ENCODE measurements around the gene JPH3.

The JPH3 gene

GRCh38 chr16:87697792-87698191 is 95.5 kb downstream of the JPH3 start:
- no peak for DNase-seq (ENCODE audit: low spot score)

DNA sequence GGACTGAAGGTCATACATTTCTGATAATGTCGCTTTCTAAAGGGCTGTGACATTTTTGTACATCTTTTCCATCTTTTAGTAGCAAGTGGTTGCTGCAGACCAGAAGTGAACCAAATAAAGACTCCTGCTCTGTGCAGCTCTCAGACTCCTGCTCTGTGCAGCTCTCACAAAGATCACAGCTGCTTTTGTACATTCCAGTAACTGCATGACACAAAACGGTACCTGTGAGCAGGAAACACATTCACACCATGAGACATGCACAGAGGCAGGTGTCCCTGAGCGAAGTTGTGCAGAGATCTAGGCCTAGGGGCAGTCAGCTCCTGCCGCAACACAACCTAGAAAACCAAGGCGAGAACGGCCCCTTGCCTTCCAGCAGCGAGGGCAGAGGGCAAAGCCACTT is 95.9 kb downstream of the JPH3 start:
- DNase-seq (ENCODE audit: low spot score) = no peak

- DNase-seq (ENCODE audit: low spot score) = no peak
These were observed 96.4 kb downstream of the JPH3 start for GRCh38 chr16:87698676-87699199.

DNA sequence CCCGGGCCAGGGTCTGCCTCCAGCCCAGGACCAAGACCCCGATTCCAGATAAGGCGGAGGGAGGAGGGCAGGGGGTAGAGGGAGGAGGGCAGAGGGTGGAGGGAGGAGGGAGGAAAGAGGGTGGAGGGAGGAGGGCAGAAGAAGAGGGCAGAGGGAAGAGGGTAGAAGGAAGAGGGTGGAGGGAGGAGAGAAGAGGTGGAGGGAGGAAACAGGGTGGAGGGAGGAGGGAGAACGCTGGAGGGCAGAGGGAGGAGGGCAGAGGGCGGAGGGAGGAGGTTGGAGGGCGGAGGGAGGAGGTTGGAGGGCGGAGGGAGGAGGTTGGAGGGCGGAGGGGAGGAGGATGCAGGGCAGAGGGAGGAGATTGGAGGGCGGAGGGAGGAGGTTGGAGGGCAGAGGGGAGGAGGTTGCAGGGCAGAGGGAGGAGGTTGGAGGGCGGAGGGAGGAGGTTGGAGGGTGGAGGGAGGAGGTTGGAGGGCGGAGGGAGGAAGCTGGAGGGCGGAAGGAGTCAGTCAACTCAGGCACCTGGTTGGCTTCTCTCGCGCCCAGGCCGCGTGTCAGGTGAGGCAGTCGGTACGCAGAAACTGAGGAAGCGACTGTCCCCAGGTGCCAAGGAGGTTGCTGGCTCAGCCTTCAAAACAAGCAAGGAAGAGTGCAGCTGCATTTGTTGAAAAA is 98.2 kb downstream of the JPH3 start:
- DNase-seq (ENCODE audit: low spot score) = no peak

DNA sequence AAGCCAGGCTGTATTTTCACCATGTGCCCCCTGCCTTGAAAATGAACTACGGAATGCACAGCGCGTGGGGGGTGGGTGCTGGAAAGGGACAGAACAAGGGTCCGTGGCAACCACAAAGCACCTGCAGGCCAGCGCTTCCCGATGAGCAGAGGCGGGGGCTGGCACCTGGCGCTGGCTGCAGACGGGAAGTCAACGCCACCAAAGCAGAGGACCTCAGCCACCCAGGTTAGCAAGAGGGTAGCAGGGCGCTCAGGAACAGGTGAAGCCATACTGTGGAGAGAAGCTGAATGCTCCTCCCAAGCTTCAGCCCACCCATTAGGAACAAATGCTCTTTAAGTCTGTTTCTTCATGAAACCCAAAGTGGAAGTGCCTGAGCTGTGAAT is 98.8 kb downstream of the JPH3 start:
- no peak for DNase-seq (ENCODE audit: low spot score)

GRCh38 chr16:87701505-87701921 is 99.2 kb downstream of the JPH3 start:
- DNase-seq (ENCODE audit: low spot score) = no peak

DNA sequence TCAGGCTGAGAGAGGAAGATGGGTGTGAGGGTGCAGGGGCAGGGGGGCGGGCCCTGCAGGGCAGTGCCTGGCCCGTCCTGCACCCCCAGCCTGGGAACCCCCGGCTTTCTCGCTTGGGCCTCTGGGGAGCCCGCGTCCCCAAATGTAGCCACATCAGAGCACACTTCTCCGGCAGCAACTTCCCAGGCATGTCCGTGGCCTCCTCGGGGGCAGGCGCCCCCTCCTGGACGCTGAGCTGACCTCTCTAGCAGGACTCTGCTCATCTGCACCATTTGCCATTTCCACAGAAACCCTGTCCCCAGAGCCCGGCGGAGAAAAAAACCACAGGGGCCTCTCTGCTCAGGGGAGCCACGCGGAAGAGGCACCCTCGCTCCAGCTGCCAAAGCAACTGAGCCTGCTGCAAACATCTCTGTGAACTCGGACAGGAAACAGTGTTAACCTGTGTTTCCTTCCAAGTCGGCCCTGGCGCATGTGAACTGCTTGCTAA is 100.1 kb downstream of the JPH3 start:
- no peak for DNase-seq (ENCODE audit: low spot score)

GRCh38 chr16:87703071-87703470 is 100.8 kb downstream of the JPH3 start:
- DNase-seq (ENCODE audit: low spot score) = no peak

DNA sequence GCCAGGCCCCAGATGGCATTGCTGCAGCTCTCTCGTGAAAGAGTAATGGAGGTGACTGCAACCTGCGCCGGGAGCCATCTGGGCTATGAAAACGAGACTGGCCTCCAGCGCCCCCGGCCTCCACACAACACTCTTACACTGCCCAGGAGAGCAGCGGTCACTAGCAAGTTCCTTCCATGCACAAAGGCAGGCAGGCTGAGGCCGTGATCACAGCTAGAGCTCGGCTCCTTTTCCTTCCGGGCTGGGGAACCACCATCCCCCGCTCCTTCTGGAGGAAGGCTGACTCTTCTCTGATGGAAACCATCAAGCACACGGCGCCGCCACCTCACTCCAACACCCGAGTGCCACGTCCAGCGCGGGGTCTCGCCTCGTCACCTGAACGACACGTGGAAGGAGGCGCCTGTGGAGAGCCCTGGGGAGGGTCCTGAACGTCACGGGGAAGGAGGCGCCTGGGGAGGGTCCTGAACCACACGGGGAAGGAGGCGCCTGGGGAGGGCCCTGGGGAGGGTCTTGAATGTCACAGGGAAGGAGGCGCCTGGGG is 101.6 kb downstream of the JPH3 start:
- no peak for DNase-seq (ENCODE audit: low spot score)

DNA sequence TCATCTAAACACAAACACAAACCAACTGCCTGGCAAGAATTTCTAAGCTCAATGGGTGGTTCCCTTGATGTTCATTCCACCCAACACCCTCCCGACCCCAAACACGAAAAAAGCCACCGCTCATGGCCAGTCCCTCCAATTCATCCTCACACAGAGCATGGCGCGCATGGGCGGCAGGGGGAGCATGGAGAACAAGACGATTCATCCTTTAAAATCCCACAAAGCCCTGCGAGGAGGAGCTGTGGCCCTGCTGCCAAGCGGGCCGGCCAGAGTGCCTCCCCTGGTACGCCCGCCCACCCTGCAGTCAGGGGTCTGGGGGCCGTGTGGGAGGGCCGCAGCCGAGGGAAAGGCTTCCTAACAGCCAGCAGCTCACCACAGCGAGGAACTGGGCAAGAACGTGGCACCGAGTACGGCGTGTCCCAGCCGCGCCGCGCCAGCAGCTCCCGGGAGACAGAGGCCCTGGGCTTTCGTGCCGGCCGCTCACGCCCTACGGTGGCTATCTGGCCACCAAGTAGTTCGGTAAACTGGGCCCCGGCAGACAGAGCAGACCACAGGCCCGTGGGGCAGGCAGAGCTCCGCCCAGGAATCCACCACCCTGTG is 102.5 kb downstream of the JPH3 start:
- DNase-seq (ENCODE audit: low spot score) = peak; percentile 72

- no peak for DNase-seq (ENCODE audit: low spot score)
These were observed 103.5 kb downstream of the JPH3 start for GRCh38 chr16:87705771-87706277.

GRCh38 chr16:87706278-87707000 is 104.1 kb downstream of the JPH3 start:
- no peak for DNase-seq (ENCODE audit: low spot score)

- no peak for DNase-seq (ENCODE audit: low spot score)
These were observed 104.8 kb downstream of the JPH3 start for GRCh38 chr16:87707097-87707496.

- no peak for DNase-seq (ENCODE audit: low spot score)
These were observed 105.6 kb downstream of the JPH3 start for GRCh38 chr16:87707714-87708580.

GRCh38 chr16:87708881-87709638 is 106.8 kb downstream of the JPH3 start:
- no peak for DNase-seq (ENCODE audit: low spot score)

DNA sequence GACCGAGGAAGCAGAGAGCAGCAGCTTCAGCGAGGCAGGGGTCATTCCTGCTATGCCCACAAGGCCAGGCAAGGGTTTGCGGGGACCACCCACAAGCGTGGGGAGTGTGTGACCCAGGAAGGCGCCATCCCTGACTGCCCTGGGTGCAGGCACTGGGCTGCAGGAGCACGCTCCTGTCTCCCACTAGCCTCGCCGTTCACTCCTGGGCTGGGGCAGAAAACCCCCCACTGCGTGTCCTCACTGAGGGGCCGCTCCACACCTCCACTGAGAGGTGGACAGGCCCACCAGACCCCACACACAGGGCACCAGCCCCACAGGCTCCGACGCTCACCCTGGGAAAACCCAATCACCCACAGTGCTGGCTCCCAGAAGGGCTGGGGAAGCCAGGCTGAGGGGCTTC is 107.4 kb downstream of the JPH3 start:
- DNase-seq (ENCODE audit: low spot score) = no peak

DNA sequence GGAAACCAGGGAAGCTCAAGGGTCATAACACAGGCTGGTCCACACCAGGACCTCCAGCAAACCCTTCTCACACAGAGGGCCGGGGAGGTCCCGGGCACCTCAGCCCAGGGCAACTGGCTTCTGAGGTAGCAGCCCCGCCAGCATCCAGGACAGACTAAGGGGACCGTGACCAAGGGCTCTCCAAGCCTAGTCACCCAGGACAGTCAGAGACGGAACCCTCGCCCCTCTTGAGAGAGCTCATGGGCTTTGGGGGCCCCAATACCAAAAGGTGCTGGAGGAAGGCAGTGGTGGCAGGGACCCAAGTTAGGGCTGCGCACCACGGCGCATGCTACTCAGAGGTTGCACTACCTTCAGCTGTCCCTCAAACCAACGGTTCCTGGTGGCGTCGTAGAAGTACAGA is 108.6 kb downstream of the JPH3 start:
- DNase-seq (ENCODE audit: low spot score) = no peak

DNA sequence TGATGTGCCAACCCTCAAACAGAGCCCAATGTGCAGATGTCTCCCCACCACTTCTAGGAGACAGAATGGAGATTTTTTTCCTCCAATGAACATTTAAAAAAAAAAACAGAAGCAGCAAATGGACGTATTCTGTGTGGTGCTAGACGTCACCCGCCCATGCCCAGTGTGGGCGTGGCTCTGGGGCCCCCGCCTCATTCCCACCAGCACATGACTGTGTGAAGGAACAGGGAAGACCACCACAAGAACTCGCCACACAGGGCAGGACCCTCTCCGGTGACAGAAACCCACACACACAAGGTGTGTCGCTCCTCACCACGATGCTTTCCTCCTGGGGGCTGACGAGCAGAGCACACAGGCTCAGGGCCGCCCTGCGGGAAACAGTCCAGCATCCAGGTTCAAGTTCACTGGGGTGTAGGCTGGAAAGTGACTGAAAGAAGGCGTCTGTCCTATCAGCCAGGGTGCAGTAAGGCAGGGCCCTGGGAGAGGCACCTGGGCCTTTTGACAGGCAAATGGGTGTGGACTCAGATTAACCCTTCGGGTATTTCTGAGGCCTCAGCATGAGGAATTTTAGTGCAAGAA is 110.0 kb downstream of the JPH3 start:
- DNase-seq (ENCODE audit: low spot score) = no peak

DNA sequence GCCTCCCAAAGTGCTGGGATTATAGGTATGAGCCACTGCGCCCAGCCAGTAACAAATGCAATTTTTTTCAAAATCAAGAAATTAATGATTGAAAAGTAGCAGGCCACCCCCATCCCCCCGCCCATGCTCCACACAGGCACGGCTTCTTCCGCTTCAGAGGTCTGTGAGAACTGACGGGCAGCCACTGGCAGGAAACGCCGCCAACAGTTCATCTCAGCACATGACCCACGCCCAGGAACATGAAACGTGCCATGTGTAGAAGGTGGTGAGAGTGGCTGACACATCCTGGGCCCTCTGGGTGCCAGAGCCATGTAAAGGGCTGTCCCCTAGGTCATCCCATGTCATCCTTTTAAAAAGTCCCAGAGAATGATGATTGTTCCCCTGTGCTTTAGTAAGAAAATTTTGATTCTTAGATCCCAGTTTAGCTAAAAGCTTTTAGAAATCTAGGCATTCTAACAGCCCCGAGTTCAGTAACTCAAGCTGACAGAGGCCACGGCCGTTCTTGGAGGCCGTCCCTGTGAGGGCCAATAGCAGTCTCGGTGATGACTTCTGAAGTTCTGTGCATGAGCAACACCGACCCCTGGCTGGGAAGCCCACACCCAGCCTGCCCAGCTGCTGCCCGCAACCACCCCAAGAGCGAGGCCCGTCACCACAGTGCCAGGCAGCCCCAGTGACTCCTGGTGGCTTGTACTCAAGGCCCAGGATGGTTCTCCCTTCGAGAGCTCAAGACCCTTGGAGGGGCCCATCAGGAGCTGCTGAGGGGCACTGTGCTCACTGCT is 111.3 kb downstream of the JPH3 start:
- no peak for DNase-seq (ENCODE audit: low spot score)

DNA sequence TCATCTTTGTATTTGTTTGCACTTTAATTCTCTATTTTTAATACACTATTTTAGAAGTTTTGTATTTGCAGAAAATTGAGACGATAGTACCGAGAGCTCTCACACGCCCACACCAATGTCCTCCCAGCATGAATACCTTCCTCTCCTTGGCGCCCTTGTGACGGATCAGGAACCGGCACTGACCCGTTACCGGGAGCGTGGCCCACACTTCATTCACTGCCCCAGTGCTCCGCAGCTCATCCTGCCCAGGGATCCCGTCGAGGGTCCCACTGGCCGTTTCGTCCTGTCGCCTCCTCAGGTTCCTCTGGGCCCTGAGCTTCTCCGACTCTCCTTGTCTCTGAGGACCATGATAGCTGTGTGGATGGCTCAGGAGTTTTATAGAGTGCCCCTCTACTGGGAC is 112.9 kb downstream of the JPH3 start:
- no peak for DNase-seq (ENCODE audit: low spot score)
